ENCODE data around the gene TMA7B. TPM values are rescaled to one million over a fixed set of nuclear protein-coding genes. Genes with fewer than 3 reads are reported as not detected.

Gene TMA7B
- total RNA-seq, 1 experiment from 2014 or later, result not detected

DNA sequence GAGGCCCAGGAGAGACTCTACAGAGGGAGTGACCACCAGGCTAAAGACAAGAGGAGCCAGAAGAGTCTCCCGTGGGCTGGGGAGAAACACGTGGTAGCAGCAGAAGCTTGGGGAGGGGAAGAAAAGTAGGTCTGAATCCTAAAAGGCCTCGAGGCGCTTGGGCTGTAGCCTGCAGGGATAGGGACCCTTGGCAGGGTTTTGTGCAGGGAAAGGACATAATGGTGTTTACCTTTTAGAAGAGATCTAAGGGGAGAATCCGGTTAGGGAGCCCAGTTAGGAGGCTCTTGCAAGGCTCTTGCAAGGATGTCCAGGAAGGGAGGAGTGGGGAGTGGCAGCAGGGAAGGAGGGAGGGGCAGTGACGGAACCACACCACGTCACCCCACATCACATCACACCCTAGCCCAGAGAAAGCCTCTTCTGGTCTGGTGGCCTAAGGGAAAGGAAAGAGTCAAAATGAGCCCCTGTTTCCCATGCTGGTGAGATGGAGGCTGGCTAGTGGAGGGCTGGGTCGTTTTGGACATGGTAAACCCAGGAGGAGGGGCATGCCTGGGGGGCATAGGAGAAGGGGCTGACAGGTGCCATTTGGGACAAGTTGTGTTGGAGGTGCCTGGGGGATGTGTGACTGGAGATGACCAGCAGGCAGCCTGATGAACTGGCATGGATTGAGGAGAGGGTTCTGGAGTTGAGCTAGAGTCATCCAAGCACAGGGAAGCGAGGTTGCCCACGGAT is 28.4 kb downstream of the TMA7B start:
- Mint-ChIP-seq H3K4me1 (ENCODE audit: insufficient read depth, unreplicated experiment) (peaks cover 28% of the 10 kb centered on the region), H3K4me3 (ENCODE audit: unreplicated experiment) (no peak overlapping the region), H3K9me3 (ENCODE audit: unreplicated experiment) (no peaks in the 10 kb centered on the region), H3K36me3 (ENCODE audit: insufficient read depth, unreplicated experiment) (no peaks in the 10 kb centered on the region), H3K27me3 (ENCODE audit: insufficient read depth, unreplicated experiment) (peaks cover 9% of the 10 kb centered on the region), H3K27ac (ENCODE audit: low read depth, unreplicated experiment) (no peak overlapping the region)
- ChIA-PET POLR2A (no interaction called here), CTCF (no interaction called here)
- TF ChIP-seq, protein P1, sequence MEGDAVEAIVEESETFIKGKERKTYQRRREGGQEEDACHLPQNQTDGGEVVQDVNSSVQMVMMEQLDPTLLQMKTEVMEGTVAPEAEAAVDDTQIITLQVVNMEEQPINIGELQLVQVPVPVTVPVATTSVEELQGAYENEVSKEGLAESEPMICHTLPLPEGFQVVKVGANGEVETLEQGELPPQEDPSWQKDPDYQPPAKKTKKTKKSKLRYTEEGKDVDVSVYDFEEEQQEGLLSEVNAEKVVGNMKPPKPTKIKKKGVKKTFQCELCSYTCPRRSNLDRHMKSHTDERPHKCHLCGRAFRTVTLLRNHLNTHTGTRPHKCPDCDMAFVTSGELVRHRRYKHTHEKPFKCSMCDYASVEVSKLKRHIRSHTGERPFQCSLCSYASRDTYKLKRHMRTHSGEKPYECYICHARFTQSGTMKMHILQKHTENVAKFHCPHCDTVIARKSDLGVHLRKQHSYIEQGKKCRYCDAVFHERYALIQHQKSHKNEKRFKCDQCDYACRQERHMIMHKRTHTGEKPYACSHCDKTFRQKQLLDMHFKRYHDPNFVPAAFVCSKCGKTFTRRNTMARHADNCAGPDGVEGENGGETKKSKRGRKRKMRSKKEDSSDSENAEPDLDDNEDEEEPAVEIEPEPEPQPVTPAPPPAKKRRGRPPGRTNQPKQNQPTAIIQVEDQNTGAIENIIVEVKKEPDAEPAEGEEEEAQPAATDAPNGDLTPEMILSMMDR (IDR thresholded peaks at IDR 0.05; ENCODE audit: unreplicated experiment), result no peak
- no peak for DNase-seq (ENCODE audit: unreplicated experiment)
- intact Hi-C loops (cut with micrococcal nuclease), result no loop called here
- BruUV-seq (replicated peaks), result no TSS peak

DNA sequence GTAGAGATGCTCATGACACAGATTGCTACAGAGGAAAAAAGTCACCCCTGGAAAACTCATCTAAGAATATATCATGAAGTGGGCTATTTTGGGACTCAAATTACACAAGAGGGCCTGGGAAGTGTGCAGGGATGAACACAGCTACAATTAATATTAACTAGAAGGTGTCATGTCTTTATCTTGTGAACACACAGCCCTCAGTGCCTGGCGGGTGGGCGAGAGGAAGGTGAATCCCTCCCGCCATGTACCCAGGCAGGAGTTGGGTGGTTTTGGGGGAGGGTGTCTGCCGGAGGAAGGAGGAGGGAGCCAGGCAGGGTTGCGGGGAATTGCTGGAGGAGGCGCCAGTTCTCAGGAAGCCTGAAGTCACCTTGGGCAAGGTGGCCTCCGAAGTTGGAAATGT is 29.4 kb downstream of the TMA7B start:
- POLR2A ChIA-PET, result interaction anchor here (0.6 to 2.0 kb wide), 2 partner anchors 24 to 33 kb away, joined by 3 to 4 read pairs; no protein-coding TSS in a partner anchor
- H3K36me3 Mint-ChIP-seq (ENCODE audit: insufficient read depth, unreplicated experiment), result no peaks in the 10 kb centered on the region
- peaks cover 11% of the 10 kb centered on the region for H3K27me3 Mint-ChIP-seq (ENCODE audit: insufficient read depth, unreplicated experiment)
- no peak for DNase-seq (ENCODE audit: unreplicated experiment)
- intact Hi-C loops (cut with micrococcal nuclease), result no loop called here
- TF ChIP-seq, protein P1 (IDR thresholded peaks at IDR 0.05; ENCODE audit: unreplicated experiment), result no peak
- H3K4me3 Mint-ChIP-seq (ENCODE audit: unreplicated experiment), result no peak overlapping the region
- peaks cover 19% of the 10 kb centered on the region for H3K4me1 Mint-ChIP-seq (ENCODE audit: insufficient read depth, unreplicated experiment)
- no TSS peak for BruUV-seq (replicated peaks)
- H3K27ac Mint-ChIP-seq (ENCODE audit: low read depth, unreplicated experiment), result no peak overlapping the region
- CTCF ChIA-PET, result no interaction called here
- H3K9me3 Mint-ChIP-seq (ENCODE audit: unreplicated experiment), result no peaks in the 10 kb centered on the region

DNA sequence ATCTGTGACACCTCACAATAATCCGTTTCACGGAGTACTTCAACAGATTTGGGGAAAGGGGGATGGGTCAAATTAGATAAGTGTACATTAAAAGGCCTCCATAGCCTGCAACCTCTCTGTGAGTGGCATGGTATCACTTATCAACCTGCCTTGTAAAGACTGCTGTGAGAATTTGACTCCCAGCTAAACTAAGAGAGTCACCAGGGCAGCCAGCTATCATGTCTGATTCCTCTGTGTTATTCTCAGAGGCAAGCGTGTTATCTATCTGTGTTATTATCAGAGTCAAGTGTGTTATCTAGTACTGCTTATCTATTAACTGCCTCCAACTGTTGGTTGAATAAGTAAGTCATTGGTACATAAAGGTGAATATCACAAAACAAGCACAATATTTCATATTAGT is 30.5 kb downstream of the TMA7B start:
- intact Hi-C loops (cut with micrococcal nuclease), result no loop called here
- Mint-ChIP-seq H3K4me3 (ENCODE audit: unreplicated experiment) (no peak overlapping the region), H3K27me3 (ENCODE audit: insufficient read depth, unreplicated experiment) (peaks cover 11% of the 10 kb centered on the region), H3K9me3 (ENCODE audit: unreplicated experiment) (no peaks in the 10 kb centered on the region), H3K27ac (ENCODE audit: low read depth, unreplicated experiment) (no peak overlapping the region), H3K36me3 (ENCODE audit: insufficient read depth, unreplicated experiment) (no peaks in the 10 kb centered on the region), H3K4me1 (ENCODE audit: insufficient read depth, unreplicated experiment) (peaks cover 8% of the 10 kb centered on the region)
- TF ChIP-seq, protein P1 (IDR thresholded peaks at IDR 0.05; ENCODE audit: unreplicated experiment), result no peak
- CTCF ChIA-PET, result no interaction called here
- DNase-seq (ENCODE audit: unreplicated experiment), result no peak
- POLR2A ChIA-PET, result interaction anchor here (2.0 kb wide), 1 partner anchor 32 kb away, joined by 4 read pairs; no protein-coding TSS in a partner anchor
- BruUV-seq (replicated peaks), result no TSS peak

DNA sequence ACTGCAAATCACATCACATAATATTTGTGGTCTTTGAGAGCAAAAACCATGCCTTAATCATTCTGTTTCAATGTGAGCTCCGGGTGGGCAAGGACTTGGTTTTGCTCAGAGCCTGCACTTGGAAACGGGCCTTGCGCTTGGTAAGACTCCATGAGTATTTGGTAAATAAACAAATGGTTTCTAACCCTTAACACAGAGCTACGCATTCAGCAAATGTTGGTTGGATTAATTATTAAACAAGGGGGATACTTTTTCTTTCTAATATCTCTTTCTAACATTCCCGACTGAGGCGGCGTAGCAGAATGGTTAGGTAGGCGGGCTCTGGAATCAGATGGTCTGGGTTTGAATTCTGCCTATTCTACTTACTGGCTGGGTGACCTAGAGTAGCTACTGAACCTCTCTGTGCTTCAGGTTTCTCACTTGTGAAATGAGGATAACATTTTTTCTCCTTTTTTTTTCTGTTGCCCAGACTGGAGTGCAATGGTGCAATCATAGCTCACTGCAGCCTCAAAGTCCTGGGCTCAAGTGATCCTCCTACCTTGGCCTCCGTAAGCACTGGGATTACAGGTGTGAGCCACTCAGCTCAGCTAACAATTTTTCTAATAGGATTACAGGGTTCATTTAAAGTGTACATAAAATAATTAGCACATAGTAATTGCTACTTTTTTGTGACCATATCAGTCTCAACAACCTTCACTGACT is 31.1 kb downstream of the TMA7B start:
- no peaks in the 10 kb centered on the region for H3K36me3 Mint-ChIP-seq (ENCODE audit: insufficient read depth, unreplicated experiment)
- TF ChIP-seq, protein P1 (IDR thresholded peaks at IDR 0.05; ENCODE audit: unreplicated experiment), result no peak
- no TSS peak for BruUV-seq (replicated peaks)
- no peak overlapping the region for H3K4me3 Mint-ChIP-seq (ENCODE audit: unreplicated experiment)
- ChIA-PET CTCF (no interaction called here), POLR2A (interaction anchor here (2.0 kb wide), 1 partner anchor 32 kb away, joined by 4 read pairs; no protein-coding TSS in a partner anchor)
- H3K27ac Mint-ChIP-seq (ENCODE audit: low read depth, unreplicated experiment), result no peak overlapping the region
- intact Hi-C loops (cut with micrococcal nuclease), result no loop called here
- DNase-seq (ENCODE audit: unreplicated experiment), result no peak
- no peaks in the 10 kb centered on the region for H3K9me3 Mint-ChIP-seq (ENCODE audit: unreplicated experiment)
- H3K27me3 Mint-ChIP-seq (ENCODE audit: insufficient read depth, unreplicated experiment), result peaks cover 11% of the 10 kb centered on the region
- H3K4me1 Mint-ChIP-seq (ENCODE audit: insufficient read depth, unreplicated experiment), result peaks cover 8% of the 10 kb centered on the region

All from MCF 10A (cell line).